Measurements from ENCODE around the gene XRCC5.

Gene XRCC5

DNA sequence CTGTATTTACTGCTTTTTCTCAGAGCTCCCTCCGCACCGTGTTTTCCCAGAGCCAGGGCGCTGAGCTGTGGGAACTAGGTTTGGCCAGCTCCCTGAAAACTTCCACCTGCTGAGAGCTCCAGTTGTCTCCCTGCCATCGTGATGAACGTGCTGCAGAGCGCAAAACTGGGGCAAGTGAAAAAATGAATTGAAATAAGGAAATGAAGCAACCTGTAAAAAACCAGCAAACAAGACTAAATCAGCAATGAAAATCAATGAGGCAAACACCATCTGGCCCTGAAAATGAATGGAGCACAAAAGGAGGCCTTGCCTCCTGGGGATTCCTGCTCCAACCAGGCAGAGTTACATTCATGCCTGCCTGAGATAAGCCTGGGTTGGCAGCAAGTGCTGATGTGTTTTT is 133.2 kb downstream of the XRCC5 start:
- no peak for TF ChIP-seq ZNF16 (tag by site-specific recombination; IDR thresholded peaks at IDR 0.05; ENCODE audit: low read depth)
- peak; percentile 60 for TF ChIP-seq ZIC2 (tag by site-specific recombination; IDR thresholded peaks at IDR 0.05)
- TF ChIP-seq ZNF670 (tag by site-specific recombination; IDR thresholded peaks at IDR 0.05; ENCODE audit: low read depth) = no peak
- Histone ChIP-seq H3K36me3 (ENCODE audit: control insufficient read depth in 2 of 2, insufficient read depth in 1 of 2, low read length in 2 of 2) (no peaks in the 10 kb centered on the region), H3K4me1 (ENCODE audit: control insufficient read depth, insufficient read depth, low read length) (no peaks in the 10 kb centered on the region), H3K27ac (ENCODE audit: extremely low read depth, low read depth, low read length) (no peak overlapping the region), H3K4me3 (ENCODE audit: low read depth, low read length) (no peak overlapping the region), H3K9me3 (ENCODE audit: control insufficient read depth, insufficient read depth, low read depth, low read length) (no peaks in the 10 kb centered on the region)
- ChIA-PET CTCF (no interaction called here), POLR2A (no interaction called here)

DNA sequence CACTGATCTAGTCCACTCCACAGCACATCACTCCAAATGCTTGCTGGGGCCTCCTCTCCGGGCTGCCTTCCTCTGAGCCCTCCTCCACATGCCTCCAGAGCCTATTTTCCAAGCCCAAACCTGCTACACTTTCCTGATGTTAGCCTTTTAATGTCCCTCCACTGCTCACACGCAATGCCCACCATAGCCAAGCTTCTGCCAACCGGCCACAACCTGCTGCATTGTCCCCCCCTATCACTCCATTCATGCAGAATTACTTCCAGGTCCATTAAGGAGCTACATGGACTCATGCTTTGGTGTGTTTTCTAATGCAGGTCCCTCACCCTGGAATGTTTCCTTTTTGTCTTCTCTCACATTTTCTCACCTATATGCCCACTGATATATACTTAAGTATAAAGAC is 133.9 kb downstream of the XRCC5 start:
- Histone ChIP-seq H3K4me1 (ENCODE audit: control insufficient read depth, insufficient read depth, low read length) (no peaks in the 10 kb centered on the region), H3K27ac (ENCODE audit: extremely low read depth, low read depth, low read length) (no peak overlapping the region), H3K36me3 (ENCODE audit: control insufficient read depth in 2 of 2, insufficient read depth in 1 of 2, low read length in 2 of 2) (no peaks in the 10 kb centered on the region), H3K4me3 (ENCODE audit: low read depth, low read length) (no peak overlapping the region), H3K9me3 (ENCODE audit: control insufficient read depth, insufficient read depth, low read depth, low read length) (no peaks in the 10 kb centered on the region)
- TF ChIP-seq ZNF777 (tag by site-specific recombination; IDR thresholded peaks at IDR 0.05; ENCODE audit: borderline replicate concordance) = no peak
- TF ChIP-seq, protein P1, sequence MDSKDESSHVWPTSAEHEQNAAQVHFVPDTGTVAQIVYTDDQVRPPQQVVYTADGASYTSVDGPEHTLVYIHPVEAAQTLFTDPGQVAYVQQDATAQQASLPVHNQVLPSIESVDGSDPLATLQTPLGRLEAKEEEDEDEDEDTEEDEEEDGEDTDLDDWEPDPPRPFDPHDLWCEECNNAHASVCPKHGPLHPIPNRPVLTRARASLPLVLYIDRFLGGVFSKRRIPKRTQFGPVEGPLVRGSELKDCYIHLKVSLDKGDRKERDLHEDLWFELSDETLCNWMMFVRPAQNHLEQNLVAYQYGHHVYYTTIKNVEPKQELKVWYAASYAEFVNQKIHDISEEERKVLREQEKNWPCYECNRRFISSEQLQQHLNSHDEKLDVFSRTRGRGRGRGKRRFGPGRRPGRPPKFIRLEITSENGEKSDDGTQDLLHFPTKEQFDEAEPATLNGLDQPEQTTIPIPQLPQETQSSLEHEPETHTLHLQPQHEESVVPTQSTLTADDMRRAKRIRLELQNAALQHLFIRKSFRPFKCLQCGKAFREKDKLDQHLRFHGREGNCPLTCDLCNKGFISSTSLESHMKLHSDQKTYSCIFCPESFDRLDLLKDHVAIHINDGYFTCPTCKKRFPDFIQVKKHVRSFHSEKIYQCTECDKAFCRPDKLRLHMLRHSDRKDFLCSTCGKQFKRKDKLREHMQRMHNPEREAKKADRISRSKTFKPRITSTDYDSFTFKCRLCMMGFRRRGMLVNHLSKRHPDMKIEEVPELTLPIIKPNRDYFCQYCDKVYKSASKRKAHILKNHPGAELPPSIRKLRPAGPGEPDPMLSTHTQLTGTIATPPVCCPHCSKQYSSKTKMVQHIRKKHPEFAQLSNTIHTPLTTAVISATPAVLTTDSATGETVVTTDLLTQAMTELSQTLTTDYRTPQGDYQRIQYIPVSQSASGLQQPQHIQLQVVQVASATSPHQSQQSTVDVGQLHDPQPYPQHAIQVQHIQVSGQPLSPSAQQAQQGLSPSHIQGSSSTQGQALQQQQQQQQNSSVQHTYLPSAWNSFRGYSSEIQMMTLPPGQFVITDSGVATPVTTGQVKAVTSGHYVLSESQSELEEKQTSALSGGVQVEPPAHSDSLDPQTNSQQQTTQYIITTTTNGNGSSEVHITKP (tag by site-specific recombination; IDR thresholded peaks at IDR 0.05) = no peak
- TF ChIP-seq, protein P2, sequence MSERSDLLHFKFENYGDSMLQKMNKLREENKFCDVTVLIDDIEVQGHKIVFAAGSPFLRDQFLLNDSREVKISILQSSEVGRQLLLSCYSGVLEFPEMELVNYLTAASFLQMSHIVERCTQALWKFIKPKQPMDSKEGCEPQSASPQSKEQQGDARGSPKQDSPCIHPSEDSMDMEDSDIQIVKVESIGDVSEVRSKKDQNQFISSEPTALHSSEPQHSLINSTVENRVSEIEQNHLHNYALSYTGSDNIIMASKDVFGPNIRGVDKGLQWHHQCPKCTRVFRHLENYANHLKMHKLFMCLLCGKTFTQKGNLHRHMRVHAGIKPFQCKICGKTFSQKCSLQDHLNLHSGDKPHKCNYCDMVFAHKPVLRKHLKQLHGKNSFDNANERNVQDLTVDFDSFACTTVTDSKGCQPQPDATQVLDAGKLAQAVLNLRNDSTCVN (tag by site-specific recombination; optimal IDR thresholded peaks at IDR 0.05) = no peak
- TF ChIP-seq ZNF214 (tag by site-specific recombination; IDR thresholded peaks at IDR 0.05; ENCODE audit: borderline replicate concordance) = no peak
- no peak for TF ChIP-seq ZNF239 (tag by site-specific recombination; IDR thresholded peaks at IDR 0.05)
- TF ChIP-seq ZNF174 (tag by site-specific recombination; IDR thresholded peaks at IDR 0.05) = no peak
- POLR2A ChIA-PET = no interaction called here
- CTCF ChIA-PET = no interaction called here

DNA sequence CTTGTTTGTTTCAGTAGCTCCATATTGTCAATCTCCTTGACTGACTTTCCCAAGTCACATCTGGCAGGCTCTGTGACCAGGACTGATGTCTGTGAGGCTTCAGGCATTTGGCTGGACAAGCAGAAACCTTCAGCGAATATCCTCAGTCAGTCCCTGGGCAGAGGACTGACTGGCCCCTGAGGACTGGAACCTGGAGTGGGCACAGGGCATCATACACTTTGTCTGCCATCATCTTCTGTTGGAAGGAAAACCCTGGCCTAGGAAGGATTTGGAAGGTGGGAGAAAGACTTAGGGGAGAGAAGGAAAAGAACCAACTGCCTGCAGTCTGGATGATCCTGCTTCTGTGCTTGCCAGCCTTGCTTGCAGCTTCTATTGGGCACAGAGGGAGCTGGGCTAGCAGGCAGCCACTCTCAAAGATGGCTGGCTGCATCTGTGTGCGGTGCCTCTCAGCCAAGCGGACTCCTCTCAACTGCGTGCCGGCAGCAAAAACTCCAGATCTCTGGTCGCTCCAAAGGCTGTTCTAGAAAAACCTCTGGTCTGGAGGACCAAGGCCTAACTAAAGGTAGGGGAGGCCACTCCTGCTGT is 136.3 kb downstream of the XRCC5 start:
- no peak overlapping the region for H3K27ac ChIP-seq (ENCODE audit: extremely low read depth, low read depth, low read length)
- TF ChIP-seq ZNF571 (tag by site-specific recombination; IDR thresholded peaks at IDR 0.05) (no peak), ZNF24 (tag by site-specific recombination; IDR thresholded peaks at IDR 0.05) (no peak), ZNF292 (tag by site-specific recombination; IDR thresholded peaks at IDR 0.05; ENCODE audit: borderline replicate concordance, low read depth) (no peak), ZEB2 (tag by site-specific recombination; IDR thresholded peaks at IDR 0.05) (no peak), GLIS1 (tag by site-specific recombination; IDR thresholded peaks at IDR 0.05) (no peak), MEIS1 (CRISPR knock-in tag; IDR thresholded peaks at IDR 0.05; ENCODE audit: borderline replicate concordance) (no peak)
- TF ChIP-seq, protein P3, sequence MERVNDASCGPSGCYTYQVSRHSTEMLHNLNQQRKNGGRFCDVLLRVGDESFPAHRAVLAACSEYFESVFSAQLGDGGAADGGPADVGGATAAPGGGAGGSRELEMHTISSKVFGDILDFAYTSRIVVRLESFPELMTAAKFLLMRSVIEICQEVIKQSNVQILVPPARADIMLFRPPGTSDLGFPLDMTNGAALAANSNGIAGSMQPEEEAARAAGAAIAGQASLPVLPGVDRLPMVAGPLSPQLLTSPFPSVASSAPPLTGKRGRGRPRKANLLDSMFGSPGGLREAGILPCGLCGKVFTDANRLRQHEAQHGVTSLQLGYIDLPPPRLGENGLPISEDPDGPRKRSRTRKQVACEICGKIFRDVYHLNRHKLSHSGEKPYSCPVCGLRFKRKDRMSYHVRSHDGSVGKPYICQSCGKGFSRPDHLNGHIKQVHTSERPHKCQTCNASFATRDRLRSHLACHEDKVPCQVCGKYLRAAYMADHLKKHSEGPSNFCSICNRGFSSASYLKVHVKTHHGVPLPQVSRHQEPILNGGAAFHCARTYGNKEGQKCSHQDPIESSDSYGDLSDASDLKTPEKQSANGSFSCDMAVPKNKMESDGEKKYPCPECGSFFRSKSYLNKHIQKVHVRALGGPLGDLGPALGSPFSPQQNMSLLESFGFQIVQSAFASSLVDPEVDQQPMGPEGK (tag by site-specific recombination; IDR thresholded peaks at IDR 0.05) = no peak
- TF ChIP-seq, protein P4, sequence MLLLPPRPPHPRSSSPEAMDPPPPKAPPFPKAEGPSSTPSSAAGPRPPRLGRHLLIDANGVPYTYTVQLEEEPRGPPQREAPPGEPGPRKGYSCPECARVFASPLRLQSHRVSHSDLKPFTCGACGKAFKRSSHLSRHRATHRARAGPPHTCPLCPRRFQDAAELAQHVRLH (tag by site-specific recombination; IDR thresholded peaks at IDR 0.05) = no peak
- TF ChIP-seq, protein P5, sequence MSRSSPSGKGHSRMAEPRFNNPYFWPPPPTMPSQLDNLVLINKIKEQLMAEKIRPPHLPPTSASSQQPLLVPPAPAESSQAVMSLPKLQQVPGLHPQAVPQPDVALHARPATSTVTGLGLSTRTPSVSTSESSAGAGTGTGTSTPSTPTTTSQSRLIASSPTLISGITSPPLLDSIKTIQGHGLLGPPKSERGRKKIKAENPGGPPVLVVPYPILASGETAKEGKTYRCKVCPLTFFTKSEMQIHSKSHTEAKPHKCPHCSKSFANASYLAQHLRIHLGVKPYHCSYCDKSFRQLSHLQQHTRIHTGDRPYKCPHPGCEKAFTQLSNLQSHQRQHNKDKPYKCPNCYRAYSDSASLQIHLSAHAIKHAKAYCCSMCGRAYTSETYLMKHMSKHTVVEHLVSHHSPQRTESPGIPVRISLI (tag by site-specific recombination; IDR thresholded peaks at IDR 0.05) = no peak
- H3K9me3 ChIP-seq (ENCODE audit: control insufficient read depth, insufficient read depth, low read depth, low read length) = no peaks in the 10 kb centered on the region
- ChIA-PET CTCF (no interaction called here), POLR2A (no interaction called here)
- H3K36me3 ChIP-seq (ENCODE audit: control insufficient read depth in 2 of 2, insufficient read depth in 1 of 2, low read length in 2 of 2) = no peaks in the 10 kb centered on the region
- no peak overlapping the region for H3K4me3 ChIP-seq (ENCODE audit: low read depth, low read length)
- no peaks in the 10 kb centered on the region for H3K4me1 ChIP-seq (ENCODE audit: control insufficient read depth, insufficient read depth, low read length)

Measured in HEK293 (cell line).